MM.1S (cell line): ENCODE data around the gene RNF227.

Source experiments
- CTCF ChIP-seq: fragments of 300-600 bp; sonication (generic); IDR thresholded peaks from 2 replicates; pipeline ENCODE4 v1.5.1; 2016; ENCODE audit warnings: antibody characterized with exemption, low read length, mixed read lengths
- EZH2phosphoT487 ChIP-seq: fragments of 300-600 bp; sonication (generic); IDR thresholded peaks from 2 replicates; pipeline ENCODE4 v1.6.1; 2018; ENCODE audit warnings: antibody characterized with exemption, low read length

GRCh38 chr17:7887482-7888183 lies 28.5 kb downstream of the RNF227 start:
- no peak for TF ChIP-seq CTCF
- TF ChIP-seq EZH2phosphoT487, result no peak
